K562 (cell line): ENCODE results near the gene CASP9. TPM values are rescaled to one million over a fixed set of nuclear protein-coding genes. Genes with fewer than 3 reads are reported as not detected.

Experiments used
- AFF4 ChIP-seq: sonication (generic); formaldehyde crosslinking; IDR thresholded peaks from 2 replicates; pipeline ENCODE4 v1.8.0; 2023; ENCODE audit warnings: mild to moderate bottlenecking, missing genetic modification reagents
- BRD9 ChIP-seq: fragments of 450-650 bp; IDR thresholded peaks from 2 replicates; pipeline ENCODE4 v1.6.1; 2018; ENCODE audit warnings: low read depth; ENCODE audit not compliant: partially characterized antibody
- FOXP1 ChIP-seq: sonication (generic); formaldehyde crosslinking; IDR thresholded peaks from 2 replicates; pipeline ENCODE4 v1.8.0; 2022; ENCODE audit warnings: mild to moderate bottlenecking, missing genetic modification reagents
- GTF2E2 ChIP-seq: fragments of 200-800 bp; sonication (Bioruptor generic); IDR thresholded peaks from 2 replicates; pipeline ENCODE4 v1.6.1; 2016; ENCODE audit warnings: missing genetic modification characterization, missing compliant biosample characterization
- HSF4 ChIP-seq: fragments of 250-450 bp; sonication (Bioruptor Pico); IDR thresholded peaks from 2 replicates; pipeline ENCODE4 v2.1.2; 2022; ENCODE audit warnings: mild to moderate bottlenecking, moderate library complexity, borderline replicate concordance
- KDM1A ChIP-seq, 2 experiments: fragments of 450-650 bp; IDR thresholded peaks; 2 replicates each; pipeline ENCODE4 v1.6.1; 2016; ENCODE audit warnings: mild to moderate bottlenecking in 2 of 2
- MTF1 ChIP-seq: fragments of 250-450 bp; sonication (Bioruptor Pico); IDR thresholded peaks from 2 replicates; pipeline ENCODE4 v1.9.0; 2021; ENCODE audit warnings: moderate library complexity, mild to moderate bottlenecking, inconsistent platforms, borderline replicate concordance
- NRF1 ChIP-seq, 2 experiments: fragments of 450-650 bp; IDR thresholded peaks in 1 of 2; conservative IDR thresholded peaks in 1 of 2; 2 replicates each; pipeline ENCODE4 v1.6.1; 2014; ENCODE audit warnings: mild to moderate bottlenecking in 2 of 2
- RFX1 ChIP-seq: fragments of 450-650 bp; IDR thresholded peaks from 2 replicates; pipeline ENCODE4 v1.6.1; 2016; ENCODE audit warnings: mild to moderate bottlenecking, moderate library complexity
- RNF2 ChIP-seq: sonication (generic); IDR thresholded peaks from 2 replicates; pipeline ENCODE4 v1.6.1; 2016
- RREB1 ChIP-seq: fragments of 250-450 bp; sonication (Bioruptor Pico); IDR thresholded peaks from 2 replicates; pipeline ENCODE4 v1.4.0; 2020
- SMARCA5 ChIP-seq: fragments of 450-650 bp; IDR thresholded peaks from 2 replicates; pipeline ENCODE4 v1.6.1; 2016
- SNIP1 ChIP-seq: fragments of 450-650 bp; IDR thresholded peaks from 2 replicates; pipeline ENCODE4 v1.7.1; 2017; ENCODE audit warnings: low read depth, mild to moderate bottlenecking
- TFAP4 ChIP-seq: sonication (generic); formaldehyde crosslinking; IDR thresholded peaks from 2 replicates; pipeline ENCODE4 v1.8.0; 2022; ENCODE audit warnings: missing genetic modification reagents, mild to moderate bottlenecking, moderate library complexity, borderline replicate concordance
- ZBTB5 ChIP-seq: fragments of 450-650 bp; IDR thresholded peaks from 2 replicates; pipeline ENCODE4 v1.6.1; 2017; ENCODE audit warnings: antibody characterized with exemption
- ZNF347 ChIP-seq: fragments of 450-650 bp; formaldehyde crosslinking; IDR thresholded peaks from 2 replicates; pipeline ENCODE4 v1.4.0; 2020; ENCODE audit warnings: low read depth, mild to moderate bottlenecking, moderate library complexity
- ZNF668 ChIP-seq: fragments of 250-450 bp; sonication (Bioruptor Pico); IDR thresholded peaks from 2 replicates; pipeline ENCODE4 v1.8.0; 2022; ENCODE audit warnings: mild to moderate bottlenecking, inconsistent platforms
- polyA plus RNA-seq, 8 experiments: library from polyadenylated mRNA; depleted of rRNA in 4 of 8; stranded (reverse) in 5 of 8; unstranded in 3 of 8; fragments of >200 nt; fragmentation: Nextera tagmentation in 2 of 8; fragmentation: Illumina TruSeq in 1 of 8; extraction: Ambion mirVana in 2 of 8; extraction: Trizol in 1 of 8; gene quantifications; 2 replicates each; pipeline versions ENCODE4 v1.2.1 to v1.2.3, GENCODE V29; 2011 to 2014; ENCODE audit warnings: inconsistent platforms in 1 of 8, missing spikeins in 1 of 8
- total RNA-seq, 7 experiments: library from RNA; depleted of rRNA in 6 of 7; stranded (reverse); fragments of >200 nt in 6 of 7; fragmentation: Illumina TruSeq in 2 of 7; extraction: Trizol in 2 of 7; gene quantifications; 2 replicates each; pipeline versions ENCODE4 v1.2.1 to v1.2.3, GENCODE V29; 2011 to 2021; ENCODE audit warnings: low replicate concordance in 1 of 7

CASP9 gene
- total and polyA plus RNA-seq, 9 of the 15 experiments (the other 6 are each of a cell fraction or from before 2014, with no cell fraction given), result 10.8 to 54.1 (median 30.7) TPM

GRCh38 chr1:15543251-15543588 lies 19.2 kb upstream of the CASP9 start (continued):
- TF ChIP-seq SMARCA5 (peak; percentile 89), HSF4 (CRISPR knock-in tag) (no peak; the same call in 1 of the 2 replicates), TFAP4 (CRISPR knock-in tag) (peak; percentile 44; the same call in 1 of the 2 replicates), KDM1A (IDR thresholded peaks at IDR 0.05) (no peak), RREB1 (no peak), ZBTB5 (no peak; the same call in 1 of the 2 replicates), ZNF347 (CRISPR knock-in tag) (no peak), RNF2 (no peak), BRD9 (peak; percentile 24), FOXP1 (CRISPR knock-in tag) (no peak), RFX1 (no peak), AFF4 (CRISPR knock-in tag) (no peak), GTF2E2 (tag) (no peak), MTF1 (no peak), SNIP1 (no peak), ZNF668 (CRISPR knock-in tag) (no peak), NRF1 (conservative IDR thresholded peaks at IDR 0.05 in 1 of 2, IDR thresholded peaks at IDR 0.05 in 1 of 2) (peak in 1 of 2 experiments; percentile 29; a peak in 3 of 4 replicates)
